Gastroesophageal sphincter (tissue), 4 donors: ENCODE data around the gene TENM3. TPM values are rescaled to one million over a fixed set of nuclear protein-coding genes. Genes with fewer than 3 reads are reported as not detected.

Source experiments
- ATAC-seq: fragments of 150-250 bp; one replicate; pipeline ENCODE4 v1.9.1; 2016; ENCODE audit warnings: mild to moderate bottlenecking, moderate library complexity
- H3K27ac ChIP-seq, 4 donors: fragments of 200-600 bp; sonication (generic) in 3 of 4; 1 replicate in 3 of 4; 2 replicates in 1 of 4; pipeline ENCODE4 v1.5.1; 2016 to 2019
- H3K27me3 ChIP-seq: fragments of 200-600 bp; sonication (generic); one replicate; pipeline ENCODE4 v1.5.1; 2019
- H3K36me3 ChIP-seq, 2 donors: fragments of 200-600 bp; sonication (generic); one replicate each; pipeline ENCODE4 v1.5.1; 2019; ENCODE audit warnings: control low read depth in 1 of 2
- H3K4me1 ChIP-seq, 3 donors: fragments of 200-600 bp; sonication (generic); 1 replicate in 2 of 3; 2 replicates in 1 of 3; pipeline ENCODE4 v1.5.1; 2016 to 2019; ENCODE audit warnings: control low read depth in 2 of 3
- H3K4me3 ChIP-seq, 2 donors: fragments of 200-600 bp; sonication (generic); one replicate each; pipeline ENCODE4 v1.5.1; 2019; ENCODE audit warnings: mild to moderate bottlenecking in 1 of 2, moderate library complexity in 1 of 2
- H3K9me3 ChIP-seq, 3 donors: fragments of 200-600 bp; sonication (generic); one replicate each; pipeline ENCODE4 v1.5.1; 2017 to 2019; ENCODE audit warnings: control low read depth in 2 of 3
- EP300 ChIP-seq: sonication (generic); formaldehyde crosslinking; IDR thresholded peaks from one replicate; pipeline ENCODE4 v1.6.1; 2017; ENCODE audit warnings: antibody characterized with exemption, mild to moderate bottlenecking
- POLR2A ChIP-seq, 2 donors: fragments of 450-650 bp; IDR thresholded peaks; one replicate each; pipeline ENCODE4 v1.6.1; 2017; ENCODE audit warnings: antibody characterized with exemption in 2 of 2, mild to moderate bottlenecking in 2 of 2, moderate library complexity in 1 of 2
- POLR2AphosphoS5 ChIP-seq: sonication (generic); formaldehyde crosslinking; IDR thresholded peaks from one replicate; pipeline ENCODE4 v1.6.1; 2017; ENCODE audit warnings: antibody characterized with exemption
- WGBS, 2 donors: methylation state at CpG; one replicate each; pipeline ENCODE4 v1.1.5; 2018; ENCODE audit warnings: low coverage in 1 of 2; 5-methylcytosine and 5-hydroxymethylcytosine counted together
- total RNA-seq, 4 donors: library from RNA; depleted of rRNA; stranded (reverse); fragments of >200 nt; gene quantifications; one replicate each; pipeline ENCODE4 v1.1.0, GENCODE V29; 2016
- TF ChIP-seq, protein P1 (sequence below), 4 experiments: fragments of 200-600 bp in 2 of 4; fragments of 450-650 bp in 2 of 4; sonication (generic) in 1 of 4; IDR thresholded peaks; one replicate each; pipeline ENCODE4 v1.5.1; 2017 to 2019; ENCODE audit warnings: antibody characterized with exemption in 4 of 4, mild to moderate bottlenecking in 2 of 4, moderate library complexity in 2 of 4

TENM3 gene
- total RNA-seq, 4 donors from 2014 or later, result 8.2 to 39.9 (median 15.8) TPM

DNA sequence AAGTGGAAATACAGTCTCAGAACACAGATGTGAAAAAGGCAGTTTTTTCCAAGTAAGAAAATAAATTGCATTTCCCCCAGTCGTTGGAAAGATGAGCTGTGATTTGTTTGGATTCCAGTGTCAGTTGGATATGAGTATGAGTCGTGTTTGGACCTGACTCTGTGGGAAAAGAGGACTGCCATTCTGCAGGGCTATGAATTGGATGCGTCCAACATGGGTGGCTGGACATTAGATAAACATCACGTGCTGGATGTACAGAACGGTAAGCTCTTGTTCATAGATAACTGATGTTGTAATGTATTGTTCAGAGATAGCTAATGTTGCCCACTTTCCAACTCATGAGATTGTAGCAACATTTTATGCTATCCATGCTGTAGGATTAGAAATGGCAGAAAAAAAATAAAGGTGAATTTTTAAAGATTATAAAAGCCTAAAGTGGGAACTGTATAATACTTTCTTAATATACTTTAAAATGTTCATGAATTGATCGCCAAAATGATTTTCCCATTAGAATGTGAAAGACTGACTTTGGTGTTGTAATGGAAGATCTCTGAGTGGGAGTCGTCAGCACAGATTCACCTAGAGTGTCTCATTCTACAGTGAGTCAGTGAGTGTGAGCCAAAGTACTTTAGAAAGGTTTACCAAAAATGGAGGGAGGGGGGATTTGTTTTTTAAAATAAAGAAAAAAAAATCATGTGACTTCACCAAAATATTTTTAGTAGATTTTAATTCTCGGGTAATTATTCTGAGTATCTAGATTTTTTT lies 495.3 kb downstream of the TENM3 start:
- TF ChIP-seq, protein P1, sequence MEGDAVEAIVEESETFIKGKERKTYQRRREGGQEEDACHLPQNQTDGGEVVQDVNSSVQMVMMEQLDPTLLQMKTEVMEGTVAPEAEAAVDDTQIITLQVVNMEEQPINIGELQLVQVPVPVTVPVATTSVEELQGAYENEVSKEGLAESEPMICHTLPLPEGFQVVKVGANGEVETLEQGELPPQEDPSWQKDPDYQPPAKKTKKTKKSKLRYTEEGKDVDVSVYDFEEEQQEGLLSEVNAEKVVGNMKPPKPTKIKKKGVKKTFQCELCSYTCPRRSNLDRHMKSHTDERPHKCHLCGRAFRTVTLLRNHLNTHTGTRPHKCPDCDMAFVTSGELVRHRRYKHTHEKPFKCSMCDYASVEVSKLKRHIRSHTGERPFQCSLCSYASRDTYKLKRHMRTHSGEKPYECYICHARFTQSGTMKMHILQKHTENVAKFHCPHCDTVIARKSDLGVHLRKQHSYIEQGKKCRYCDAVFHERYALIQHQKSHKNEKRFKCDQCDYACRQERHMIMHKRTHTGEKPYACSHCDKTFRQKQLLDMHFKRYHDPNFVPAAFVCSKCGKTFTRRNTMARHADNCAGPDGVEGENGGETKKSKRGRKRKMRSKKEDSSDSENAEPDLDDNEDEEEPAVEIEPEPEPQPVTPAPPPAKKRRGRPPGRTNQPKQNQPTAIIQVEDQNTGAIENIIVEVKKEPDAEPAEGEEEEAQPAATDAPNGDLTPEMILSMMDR (IDR thresholded peaks at IDR 0.05), result no peak
- TF ChIP-seq POLR2A (IDR thresholded peaks at IDR 0.05) (no peak), POLR2AphosphoS5 (no peak), EP300 (no peak)
- Histone ChIP-seq H3K27ac (no peak overlapping the region), H3K36me3 (peaks cover 0 to 4% of the 10 kb centered on the region in 2 donors), H3K9me3 (no peaks in the 10 kb centered on the region), H3K27me3 (no peaks in the 10 kb centered on the region), H3K4me3 (no peak overlapping the region), H3K4me1 (peaks cover 0 to 7% (median 0%) of the 10 kb centered on the region in 3 donors)
- no peak for ATAC-seq
- WGBS, 2 donors, result 40 to 55% methylated on average over 6 to 8 of the region's 8 CpGs

DNA sequence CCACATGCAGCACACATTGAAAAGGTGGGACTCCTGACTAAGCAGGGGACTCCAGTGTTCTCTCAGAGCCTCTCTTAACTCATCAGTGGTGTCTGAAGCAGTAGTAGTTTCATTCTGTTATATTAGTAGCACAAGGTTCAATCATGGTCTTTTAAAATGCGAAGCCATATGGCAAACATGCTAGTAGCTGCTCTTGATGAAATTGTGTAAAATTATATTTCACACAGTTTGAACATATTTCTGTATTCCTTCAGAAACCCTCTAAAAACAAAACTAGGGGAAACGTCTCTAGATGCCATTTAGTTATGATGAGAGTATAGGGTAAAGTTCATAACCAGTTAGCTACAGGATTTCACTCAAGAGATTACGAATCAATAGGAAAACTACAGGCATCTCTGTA lies 497.1 kb downstream of the TENM3 start:
- H3K36me3 ChIP-seq, result peaks cover 0 to 4% of the 10 kb centered on the region in 2 donors
- no peak overlapping the region for H3K4me3 ChIP-seq
- no peak overlapping the region for H3K27ac ChIP-seq
- H3K9me3 ChIP-seq, result no peaks in the 10 kb centered on the region
- H3K4me1 ChIP-seq, result peaks cover 0 to 7% (median 0%) of the 10 kb centered on the region in 3 donors
- TF ChIP-seq POLR2AphosphoS5 (no peak), POLR2A (IDR thresholded peaks at IDR 0.05) (no peak)
- H3K27me3 ChIP-seq, result no peaks in the 10 kb centered on the region
- WGBS, 2 donors, result 72 to 92% methylated on average over 2 to 3 of the region's 3 CpGs
- ATAC-seq, result no peak

- Histone ChIP-seq H3K4me1 (peaks cover 0 to 5% (median 0%) of the 10 kb centered on the region in 3 donors), H3K4me3 (no peak overlapping the region), H3K27me3 (no peaks in the 10 kb centered on the region), H3K9me3 (peaks cover 0 to 7% (median 0%) of the 10 kb centered on the region in 3 donors), H3K36me3 (peaks cover 0 to 7% of the 10 kb centered on the region in 2 donors), H3K27ac (no peak overlapping the region)
- 93 to 96% methylated on average over 6 of the region's 6 CpGs for WGBS, 2 donors
- ATAC-seq, result no peak
- TF ChIP-seq POLR2AphosphoS5, result no peak
- TF ChIP-seq, protein P1 (IDR thresholded peaks at IDR 0.05), result no peak
- TF ChIP-seq EP300, result no peak
- TF ChIP-seq POLR2A (IDR thresholded peaks at IDR 0.05), result no peak
Observed at GRCh38 chr4:182741054-182741453, 497.9 kb downstream of the TENM3 start.

GRCh38 chr4:182741914-182742313 lies 498.7 kb downstream of the TENM3 start:
- 88 to 90% methylated on average over 5 of the region's 5 CpGs for WGBS, 2 donors
- ATAC-seq, result no peak
- H3K9me3 ChIP-seq, result peaks cover 0 to 11% (median 0%) of the 10 kb centered on the region in 3 donors
- H3K36me3 ChIP-seq, result peaks cover 0 to 7% of the 10 kb centered on the region in 2 donors
- no peak overlapping the region for H3K27ac ChIP-seq
- no peak overlapping the region for H3K4me3 ChIP-seq
- TF ChIP-seq EP300 (no peak), POLR2AphosphoS5 (no peak)
- H3K4me1 ChIP-seq, result no peaks in the 10 kb centered on the region
- H3K27me3 ChIP-seq, result no peaks in the 10 kb centered on the region

- Histone ChIP-seq H3K4me3 (no peak overlapping the region), H3K27me3 (no peaks in the 10 kb centered on the region), H3K4me1 (no peaks in the 10 kb centered on the region), H3K27ac (no peak overlapping the region), H3K9me3 (peaks cover 0 to 11% (median 0%) of the 10 kb centered on the region in 3 donors), H3K36me3 (peaks cover 0 to 7% of the 10 kb centered on the region in 2 donors)
- TF ChIP-seq POLR2A (IDR thresholded peaks at IDR 0.05) (no peak), POLR2AphosphoS5 (no peak), EP300 (no peak)
- TF ChIP-seq, protein P1 (IDR thresholded peaks at IDR 0.05), result no peak
- no peak for ATAC-seq
Observed at GRCh38 chr4:182743815-182744214, 500.6 kb downstream of the TENM3 start.

- peaks cover 0 to 11% (median 0%) of the 10 kb centered on the region in 3 donors for H3K9me3 ChIP-seq
- TF ChIP-seq, protein P1 (IDR thresholded peaks at IDR 0.05), result no peak
- peaks cover 0 to 7% of the 10 kb centered on the region in 2 donors for H3K36me3 ChIP-seq
- no peak overlapping the region for H3K27ac ChIP-seq
- ATAC-seq, result no peak
- no peaks in the 10 kb centered on the region for H3K4me1 ChIP-seq
- H3K27me3 ChIP-seq, result no peaks in the 10 kb centered on the region
- no peak overlapping the region for H3K4me3 ChIP-seq
- 64 to 66% methylated on average over 4 of the region's 4 CpGs for WGBS, 2 donors
Observed at GRCh38 chr4:182745237-182745636, 502.0 kb downstream of the TENM3 start.
